HG03460 (cell line): ENCODE data around the gene ARHGAP22.

Source experiments
- ATAC-seq: cut with Tn5 transposase; IDR thresholded peaks from one replicate; pipeline ENCODE4 v1.9.1; 2021; ENCODE audit not compliant: unreplicated experiment

The ARHGAP22 gene

GRCh38 chr10:48400129-48400849 is 204.6 kb downstream of the ARHGAP22 start:
- ATAC-seq, result no peak

GRCh38 chr10:48399551-48399950 is 205.3 kb downstream of the ARHGAP22 start:
- no peak for ATAC-seq

GRCh38 chr10:48399056-48399541 is 205.8 kb downstream of the ARHGAP22 start:
- no peak for ATAC-seq

- no peak for ATAC-seq
These were observed 206.6 kb downstream of the ARHGAP22 start for GRCh38 chr10:48398261-48398660.
